Endothelial cell (in vitro differentiated cells): ENCODE results near the gene TIMM44. TPM values are rescaled to one million over a fixed set of nuclear protein-coding genes. Genes with fewer than 3 reads are reported as not detected.

Source experiments
- DNase-seq: peaks from one replicate; pipeline ENCODE4 v3.0.0; 2021; ENCODE audit warnings: low spot score
- H3K27ac Mint-ChIP-seq: one replicate; pipeline ENCODE4 v1.8.0; 2021; ENCODE audit warnings: mixed read lengths, inconsistent platforms; ENCODE audit not compliant: unreplicated experiment
- H3K27me3 Mint-ChIP-seq: one replicate; pipeline ENCODE4 v1.8.0; 2021; ENCODE audit warnings: mild to moderate bottlenecking, moderate library complexity, mixed read lengths, inconsistent platforms; ENCODE audit not compliant: unreplicated experiment
- H3K36me3 Mint-ChIP-seq: one replicate; pipeline ENCODE4 v1.8.0; 2021; ENCODE audit warnings: mild to moderate bottlenecking, low read depth, mixed read lengths, inconsistent platforms; ENCODE audit not compliant: unreplicated experiment
- H3K4me1 Mint-ChIP-seq: one replicate; pipeline ENCODE4 v1.8.0; 2021; ENCODE audit warnings: mild to moderate bottlenecking, mixed read lengths, inconsistent platforms; ENCODE audit not compliant: unreplicated experiment
- H3K4me3 Mint-ChIP-seq: one replicate; pipeline ENCODE4 v1.8.0; 2021; ENCODE audit warnings: mild to moderate bottlenecking, mixed read lengths, inconsistent platforms; ENCODE audit not compliant: unreplicated experiment
- H3K9me3 Mint-ChIP-seq: one replicate; pipeline ENCODE4 v1.8.0; 2021; ENCODE audit warnings: mixed read lengths, inconsistent platforms; ENCODE audit not compliant: unreplicated experiment
- CTCF ChIP-seq: fragments of 200-600 bp; sonication (generic); IDR thresholded peaks from one replicate; pipeline ENCODE4 v1.5.0; 2021; ENCODE audit warnings: antibody characterized with exemption; ENCODE audit not compliant: unreplicated experiment
- long read RNA-seq: library from polyadenylated mRNA; unstranded; transcript quantifications from one replicate; pipeline ENCODE4 v2.0.0, GENCODE V29; 2020; ENCODE audit not compliant: unreplicated experiment
- total RNA-seq: library from RNA; stranded (reverse); fragmentation: NEBNext Ultra II Directional; extraction: Animal tissue kit (Norgen Biotek cat#: 25700); gene quantifications from one replicate; pipeline ENCODE4 v1.2.1, GENCODE V29; 2021; ENCODE audit not compliant: unreplicated experiment

The TIMM44 gene
- 46.5 TPM for total RNA-seq
- long read RNA-seq, transcript TIMM44-201 (13 exons, 2,075 nt), result major isoform, 27 of 35 reads
- long read RNA-seq, partial matches to known transcripts, result 3 of 35 reads
- long read RNA-seq, other reads (novel, unspliced or antisense), result 4 of 35 reads

GRCh38 chr19:7943444-7944176 lies at the start of gene TIMM44:
TSS of gene TIMM44 (minus strand) at chr19:7943666. CDS start at chr19:7943651, 15 bp downstream.
- no peak for TF ChIP-seq CTCF

GRCh38 chr19:7992575-7992974 lies 49.1 kb upstream of the TIMM44 start:
- Mint-ChIP-seq H3K27me3 (peaks cover 5% of the 10 kb centered on the region), H3K27ac (no peak overlapping the region), H3K9me3 (no peaks in the 10 kb centered on the region), H3K4me3 (no peak overlapping the region), H3K4me1 (peaks cover 4% of the 10 kb centered on the region), H3K36me3 (peaks cover 34% of the 10 kb centered on the region)
- TF ChIP-seq CTCF, result no peak
- DNase-seq, result no peak

More at GRCh38 chr19:7943444-7944176, at the start of gene TIMM44:
- peaks cover 13% of the 10 kb centered on the region for H3K36me3 Mint-ChIP-seq
- H3K4me1 Mint-ChIP-seq, result no peaks in the 10 kb centered on the region
- peaks cover 16% of the 10 kb centered on the region for H3K27me3 Mint-ChIP-seq
- no peaks in the 10 kb centered on the region for H3K9me3 Mint-ChIP-seq
- H3K27ac Mint-ChIP-seq, result peak within 1 kb of the TSS; percentile 86
- DNase-seq, result peak; percentile 96
- peak within 1 kb of the TSS; percentile 93 for H3K4me3 Mint-ChIP-seq

GRCh38 chr19:7989071-7989575 lies 45.7 kb upstream of the TIMM44 start:
- H3K9me3 Mint-ChIP-seq, result no peaks in the 10 kb centered on the region
- no peak overlapping the region for H3K4me3 Mint-ChIP-seq
- H3K27ac Mint-ChIP-seq, result no peak overlapping the region
- H3K36me3 Mint-ChIP-seq, result peaks cover 50% of the 10 kb centered on the region
- TF ChIP-seq CTCF, result no peak
- H3K4me1 Mint-ChIP-seq, result peaks cover 10% of the 10 kb centered on the region
- H3K27me3 Mint-ChIP-seq, result peaks cover 11% of the 10 kb centered on the region
- DNase-seq, result no peak

GRCh38 chr19:7988307-7988706 lies 44.8 kb upstream of the TIMM44 start:
- DNase-seq, result no peak
- H3K9me3 Mint-ChIP-seq, result no peaks in the 10 kb centered on the region
- peaks cover 9% of the 10 kb centered on the region for H3K4me1 Mint-ChIP-seq
- peak overlapping the region; percentile 62 for H3K4me3 Mint-ChIP-seq
- H3K36me3 Mint-ChIP-seq, result peaks cover 55% of the 10 kb centered on the region
- no peak for TF ChIP-seq CTCF
- no peak overlapping the region for H3K27ac Mint-ChIP-seq
- peaks cover 17% of the 10 kb centered on the region for H3K27me3 Mint-ChIP-seq

GRCh38 chr19:7987114-7987768 lies 43.8 kb upstream of the TIMM44 start:
- Mint-ChIP-seq H3K27me3 (peaks cover 17% of the 10 kb centered on the region), H3K36me3 (peaks cover 62% of the 10 kb centered on the region), H3K9me3 (no peaks in the 10 kb centered on the region), H3K27ac (no peak overlapping the region), H3K4me1 (peaks cover 9% of the 10 kb centered on the region), H3K4me3 (peak overlapping the region; percentile 72)
- no peak for TF ChIP-seq CTCF
- no peak for DNase-seq
